Kidney (tissue), 14 donors: ENCODE data around the gene GJA4. TPM values are rescaled to one million over a fixed set of nuclear protein-coding genes. Genes with fewer than 3 reads are reported as not detected.

Experiments
- DNase-seq, 5 donors: peaks; one replicate each; pipeline ENCODE4 v3.0.0-alpha.2; 2013 to 2020
- FAIRE-seq: peaks from 2 replicates; lab custom pipeline; 2012; peaks lifted over from hg19 to GRCh38; lab: Jason Lieb, UNC
- H3K27ac ChIP-seq, 2 donors: one replicate each; pipeline ENCODE4 v1.7.0; 2013; ENCODE audit warnings: low read depth in 2 of 2, low read length in 2 of 2, inconsistent platforms in 1 of 2
- H3K27me3 ChIP-seq: one replicate; pipeline ENCODE4 v1.7.1; 2013; ENCODE audit warnings: low read length, inconsistent platforms; ENCODE audit not compliant: control insufficient read depth, insufficient read depth
- H3K36me3 ChIP-seq, 3 donors: one replicate each; pipeline versions ENCODE4 v1.7.0 to v1.7.1; 2013; ENCODE audit warnings: low read length in 3 of 3, control low read depth in 1 of 3, inconsistent platforms in 1 of 3; ENCODE audit not compliant: insufficient read depth in 3 of 3, control insufficient read depth in 2 of 3
- H3K4me1 ChIP-seq, 3 donors: one replicate each; pipeline versions ENCODE4 v1.7.0 to v1.7.1; 2013; ENCODE audit warnings: low read length in 3 of 3, inconsistent platforms in 1 of 3, low read depth in 1 of 3; ENCODE audit not compliant: control insufficient read depth in 2 of 3, insufficient read depth in 2 of 3
- H3K4me3 ChIP-seq, 3 donors: one replicate each; pipeline versions ENCODE4 v1.7.0 to v1.8.1; 2013; ENCODE audit warnings: low read length in 3 of 3, control low read depth in 1 of 3, inconsistent platforms in 1 of 3
- H3K9ac ChIP-seq, 3 donors: one replicate each; pipeline versions ENCODE4 v1.7.0 to v1.7.1; 2013; ENCODE audit warnings: low read length in 3 of 3, control low read depth in 1 of 3, inconsistent platforms in 1 of 3
- H3K9me3 ChIP-seq, 3 donors: one replicate each; pipeline versions ENCODE4 v1.7.0 to v1.7.1; 2013; ENCODE audit warnings: low read length in 3 of 3, control low read depth in 1 of 3, inconsistent platforms in 1 of 3; ENCODE audit not compliant: control insufficient read depth in 2 of 3, insufficient read depth in 1 of 3
- CTCF ChIP-seq: IDR thresholded peaks from 3 replicates; pipeline ENCODE4 v1.5.1; 2012; ENCODE audit warnings: mild to moderate bottlenecking, moderate library complexity, borderline replicate concordance; ENCODE audit not compliant: insufficient read depth; ENCODE audit errors: extremely low read depth
- intact Hi-C: fragments of 100-400 bp; cut with DNase I; formaldehyde crosslinking; loops from one replicate; pipeline ENCODE4 v1.11.1; 2022
- polyA plus RNA-seq: library from polyadenylated mRNA; stranded (reverse); fragments of 350-450 nt; fragmentation: Illumina TruSeq; extraction: RNeasy Lipid Tissue Mini Kit (QIAGEN cat#74804); gene quantifications from one replicate; pipeline ENCODE4 v1.2.3, GENCODE V29; 2014; ENCODE audit warnings: low read depth, low replicate concordance; ENCODE audit not compliant: insufficient read depth
- total RNA-seq: library from RNA; stranded (reverse); fragmentation: NEBNext Ultra II Directional; extraction: Animal tissue kit (Norgen Biotek cat#: 25700); gene quantifications from one replicate; pipeline ENCODE4 v1.2.1, GENCODE V29; 2021
- donor health status: control.
- donor health status: control.
- donor health status: control.
- donor health status: control.
- donor health status: control.
- donor health status: DM: yes; HTN: yes; CAD: no.
- donor health status: Normal renal cell carcinoma (clear cell type).

Gene GJA4
- total and polyA plus RNA-seq, 2 donors from 2014 or later, result 15.6 to 31.9 TPM

DNA sequence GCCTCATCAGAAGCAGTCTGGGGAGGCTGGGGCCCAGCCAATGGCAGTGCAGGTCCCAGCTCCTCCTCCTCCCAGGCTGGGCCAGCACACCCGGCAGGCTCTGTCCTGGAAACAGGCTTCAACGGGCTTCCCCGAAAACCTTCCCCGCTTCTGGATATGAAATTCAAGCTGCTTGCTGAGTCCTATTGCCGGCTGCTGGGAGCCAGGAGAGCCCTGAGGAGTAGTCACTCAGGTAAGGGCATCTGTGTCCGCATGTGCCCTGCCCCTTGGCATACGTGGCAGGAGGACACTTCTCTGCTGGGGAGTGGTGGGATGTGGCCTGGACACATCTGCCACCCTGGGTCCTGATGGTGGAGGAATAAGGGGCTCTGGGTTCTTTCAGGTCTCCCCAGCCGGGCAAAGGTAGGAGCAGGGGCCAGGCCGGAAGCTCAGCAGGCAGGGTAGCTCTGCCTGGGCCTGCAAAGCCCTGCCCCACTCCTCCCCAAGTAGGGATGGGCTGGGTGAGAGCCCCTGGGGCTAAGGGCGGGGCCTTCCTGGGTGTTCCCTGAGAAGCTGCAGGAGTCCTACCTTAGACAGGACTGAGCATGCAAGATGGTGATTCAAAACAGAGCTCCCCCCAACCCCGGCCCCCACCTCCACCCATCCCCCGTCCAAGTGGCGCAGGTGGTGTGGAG lies 37.7 kb upstream of the GJA4 start, which contains the start of gene GJB5:
Gene GJB5, plus strand, starts transcription at position 84 of the 674 bp plus-strand sequence. CDS start 2,284 bp downstream, outside the sequence.
- intact Hi-C loops, result no loop called here
- Histone ChIP-seq H3K4me3 (no peak within 1 kb of the TSS), H3K4me1 (no peaks in the 10 kb centered on the region), H3K9ac (no peak within 1 kb of the TSS), H3K9me3 (no peaks in the 10 kb centered on the region), H3K27me3 (no peaks in the 10 kb centered on the region), H3K27ac (no peak within 1 kb of the TSS), H3K36me3 (no peaks in the 10 kb centered on the region)
- DNase-seq (peak in 1 of 5 donors; percentile 48), FAIRE-seq (no peak)
- no peak for TF ChIP-seq CTCF

DNA sequence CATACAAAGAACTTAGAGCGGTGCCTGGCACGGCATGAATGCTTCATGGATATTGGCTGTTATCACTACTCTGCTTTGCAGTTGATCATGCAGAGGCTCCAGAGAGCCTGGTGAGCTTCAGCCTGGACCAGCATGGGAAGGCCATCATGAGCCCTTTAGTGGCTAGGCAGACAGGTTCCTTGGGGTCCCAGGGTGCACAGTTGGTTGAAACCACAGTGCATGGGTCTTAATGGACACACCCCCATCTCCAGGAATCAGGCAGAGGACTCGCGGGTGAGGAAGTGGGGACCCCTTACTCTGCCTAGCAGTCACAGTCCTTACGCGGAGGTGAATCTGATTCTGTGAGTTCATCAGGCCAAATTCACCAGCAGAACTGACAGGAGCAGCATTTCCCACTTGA lies 36.8 kb upstream of the GJA4 start:
- intact Hi-C loops, result no loop called here
- Histone ChIP-seq H3K4me3 (no peak overlapping the region), H3K9ac (no peak overlapping the region), H3K4me1 (no peaks in the 10 kb centered on the region), H3K27me3 (no peaks in the 10 kb centered on the region), H3K36me3 (no peaks in the 10 kb centered on the region), H3K27ac (no peak overlapping the region), H3K9me3 (no peaks in the 10 kb centered on the region)
- DNase-seq (peak in 1 of 5 donors; percentile 26), FAIRE-seq (no peak)
- TF ChIP-seq CTCF, result no peak

DNA sequence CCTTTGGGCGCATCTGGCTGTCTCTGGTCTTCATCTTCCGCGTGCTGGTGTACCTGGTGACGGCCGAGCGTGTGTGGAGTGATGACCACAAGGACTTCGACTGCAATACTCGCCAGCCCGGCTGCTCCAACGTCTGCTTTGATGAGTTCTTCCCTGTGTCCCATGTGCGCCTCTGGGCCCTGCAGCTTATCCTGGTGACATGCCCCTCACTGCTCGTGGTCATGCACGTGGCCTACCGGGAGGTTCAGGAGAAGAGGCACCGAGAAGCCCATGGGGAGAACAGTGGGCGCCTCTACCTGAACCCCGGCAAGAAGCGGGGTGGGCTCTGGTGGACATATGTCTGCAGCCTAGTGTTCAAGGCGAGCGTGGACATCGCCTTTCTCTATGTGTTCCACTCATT lies 35.4 kb upstream of the GJA4 start:
- Histone ChIP-seq H3K27ac (no peak overlapping the region), H3K27me3 (no peaks in the 10 kb centered on the region), H3K9me3 (no peaks in the 10 kb centered on the region), H3K4me3 (no peak overlapping the region), H3K36me3 (no peaks in the 10 kb centered on the region), H3K9ac (no peak overlapping the region), H3K4me1 (no peaks in the 10 kb centered on the region)
- FAIRE-seq (no peak), DNase-seq (peak in 1 of 5 donors; percentile 63)
- TF ChIP-seq CTCF, result no peak
- intact Hi-C loops, result no loop called here
